Measurements from ENCODE around the gene ARHGEF17.

DNA sequence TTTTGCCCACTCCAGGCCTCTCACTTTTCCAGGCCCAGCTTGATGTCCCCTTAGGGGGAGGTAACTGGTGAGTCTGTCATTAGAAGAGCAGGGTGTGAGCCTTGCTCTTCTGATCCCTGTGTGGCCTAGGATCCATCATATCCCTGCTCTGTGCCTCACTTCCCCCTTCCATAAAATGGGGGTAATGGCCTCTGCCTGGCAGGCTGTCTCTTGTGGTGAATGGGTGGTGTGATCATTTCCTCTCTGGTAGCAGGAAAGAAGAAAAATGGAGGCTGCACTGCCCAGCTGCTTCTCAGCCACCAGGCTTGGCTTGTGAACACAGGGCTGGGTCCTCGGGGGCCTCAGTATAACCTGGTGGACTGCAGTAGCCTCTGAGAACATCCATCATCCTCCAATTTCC lies 5.6 kb downstream of the ARHGEF17 start:
- TF ChIP-seq CTCF (IDR thresholded peaks at IDR 0.05): no peak
- TF ChIP-seq POLR2A (IDR thresholded peaks at IDR 0.05): no peak

Data from Peyer's patch (tissue), 4 donors.